Endothelial cell of umbilical vein (primary cell): ENCODE measurements around the gene THSD7B. TPM values are rescaled to one million over a fixed set of nuclear protein-coding genes. Genes with fewer than 3 reads are reported as not detected.

ENCODE experiments used
- BruUV-seq: library from RNA; stranded (reverse); fragments of 400-500 nt; replicated peaks from 2 replicates; lab custom pipeline; 2021; lab: Mats Ljungman, UMichigan
- CTCF ChIA-PET: fragments of 300-600, 350-600 bp; sonication (Branson Sonifier 250); formaldehyde crosslinking; loops from one replicate; lab custom pipeline; 2021; ENCODE audit warnings: antibody characterized with exemption, inconsistent platforms; lab: Charles Lee
- POLR2A ChIA-PET: fragments of 300-600, 350-600 bp; sonication (Branson Sonifier 250); formaldehyde crosslinking; loops from one replicate; lab custom pipeline; 2021; ENCODE audit warnings: antibody characterized with exemption, inconsistent platforms; lab: Charles Lee
- DNase-seq: peaks from one replicate; pipeline ENCODE4 v3.0.0-alpha.2; 2011; ENCODE audit warnings: low read depth, low spot score
- FAIRE-seq: peaks from 2 replicates; lab custom pipeline; 2011; peaks lifted over from hg19 to GRCh38; lab: Jason Lieb, UNC
- H2AFZ ChIP-seq: 2 replicates; pipeline ENCODE4 v1.6.0; 2012; ENCODE audit warnings: low read depth, low read length, control low read depth, inconsistent platforms
- H3K27ac ChIP-seq: 2 replicates; pipeline ENCODE4 v1.5.1; 2011; ENCODE audit warnings: low read depth, mild to moderate bottlenecking, control low read depth, low read length, moderate library complexity; ENCODE audit not compliant: insufficient read depth
- H3K27me3 ChIP-seq, 2 experiments: 2 replicates each; pipeline versions ENCODE4 v1.6.0 to v1.6.1; 2011; ENCODE audit warnings: low read length in 2 of 2, mixed read lengths in 1 of 2; ENCODE audit not compliant: control insufficient read depth in 2 of 2, insufficient read depth in 2 of 2
- H3K36me3 ChIP-seq, 2 experiments: 2 replicates in 1 of 2; 3 replicates in 1 of 2; pipeline ENCODE4 v1.5.1; 2011; ENCODE audit warnings: low read length in 2 of 2, mild to moderate bottlenecking in 1 of 2, moderate library complexity in 1 of 2; ENCODE audit not compliant: control insufficient read depth in 2 of 2, insufficient read depth in 2 of 2; ENCODE audit errors: extremely low read depth in 1 of 2
- H3K4me1 ChIP-seq: 3 replicates; pipeline ENCODE4 v1.5.1; 2011; ENCODE audit warnings: mild to moderate bottlenecking, low read length; ENCODE audit not compliant: control insufficient read depth, insufficient read depth; ENCODE audit errors: extremely low read depth
- H3K4me2 ChIP-seq: 2 replicates; pipeline ENCODE4 v1.6.1; 2011; ENCODE audit warnings: low read length, control low read depth, mixed read lengths; ENCODE audit not compliant: insufficient read depth
- H3K4me3 ChIP-seq, 3 experiments: fragments of 200-600 bp in 1 of 3; sonication (generic), shearing (Covaris generic) in 1 of 3; replicated peaks in 1 of 3; 2 replicates each; pipeline ENCODE4 v1.5.1; 2011 to 2016; ENCODE audit warnings: control low read depth in 3 of 3, low read length in 3 of 3, mild to moderate bottlenecking in 2 of 3, inconsistent platforms in 1 of 3, low read depth in 1 of 3, moderate library complexity in 1 of 3; ENCODE audit not compliant: insufficient read depth in 1 of 3
- H3K79me2 ChIP-seq: 2 replicates; pipeline ENCODE4 v1.6.0; 2012; ENCODE audit warnings: low read length, inconsistent platforms; ENCODE audit not compliant: control insufficient read depth, insufficient read depth
- H3K9ac ChIP-seq: replicated peaks from 2 replicates; pipeline ENCODE3; 2011; ENCODE audit warnings: low read length, control low read depth; ENCODE audit not compliant: insufficient read depth; ENCODE audit errors: extremely low read depth
- H3K9me1 ChIP-seq: replicated peaks from 3 replicates; pipeline ENCODE4 v1.6.0; 2011; ENCODE audit warnings: mild to moderate bottlenecking, low read length; ENCODE audit not compliant: control insufficient read depth, insufficient read depth; ENCODE audit errors: extremely low read depth
- H3K9me3 ChIP-seq: replicated peaks from 2 replicates; pipeline ENCODE4 v1.5.1; 2012; ENCODE audit warnings: low read length, inconsistent platforms; ENCODE audit not compliant: control insufficient read depth, insufficient read depth
- H4K20me1 ChIP-seq: replicated peaks from 2 replicates; pipeline ENCODE3; 2011; ENCODE audit warnings: mild to moderate bottlenecking, low read length; ENCODE audit not compliant: control insufficient read depth, insufficient read depth; ENCODE audit errors: extremely low read depth
- FOS ChIP-seq: IDR thresholded peaks from 2 replicates; pipeline ENCODE4 v1.6.1; 2011; ENCODE audit warnings: mild to moderate bottlenecking, low read length, moderate library complexity, borderline replicate concordance; ENCODE audit not compliant: insufficient read depth
- GATA2 ChIP-seq: IDR thresholded peaks from 2 replicates; pipeline ENCODE4 v1.7.0; 2011; ENCODE audit warnings: low read depth, mild to moderate bottlenecking, moderate library complexity, mixed read lengths, low read length; ENCODE audit not compliant: insufficient read length, insufficient read depth
- JUN ChIP-seq: IDR thresholded peaks from 2 replicates; pipeline ENCODE4 v1.6.1; 2011; ENCODE audit warnings: borderline replicate concordance, low read depth; ENCODE audit not compliant: insufficient read length, insufficient read depth
- MAX ChIP-seq: IDR thresholded peaks from 2 replicates; pipeline ENCODE4 v1.6.1; 2011; ENCODE audit not compliant: insufficient read depth, insufficient read length
- MYC ChIP-seq: IDR thresholded peaks from one replicate; pipeline ENCODE4 v1.6.1; 2011; ENCODE audit warnings: mild to moderate bottlenecking, low read depth, low read length
- POLR2A ChIP-seq: IDR thresholded peaks from 2 replicates; pipeline ENCODE4 v1.6.1; 2012; ENCODE audit warnings: low read depth, mild to moderate bottlenecking, control low read depth, low read length
- POLR2AphosphoS5 ChIP-seq: IDR thresholded peaks from 2 replicates; pipeline ENCODE4 v1.6.1; 2012; ENCODE audit warnings: low read depth, mild to moderate bottlenecking, control low read depth, low read length, moderate library complexity; ENCODE audit not compliant: insufficient read depth
- dilution Hi-C: fragments of 300-500 bp; cut with MboI; formaldehyde crosslinking; loops from one replicate; pipeline ENCODE4 v1.15.0; 2019; ENCODE audit warnings: low sequenced_read_pairs; ENCODE audit not compliant: extremely low pct_ligation_motif_present
- intact Hi-C: fragments of 100-400 bp; cut with micrococcal nuclease; formaldehyde crosslinking; loops from one replicate; pipeline ENCODE4 v1.10.0; 2022
- polyA plus RNA-seq, 4 experiments: library from polyadenylated mRNA; depleted of rRNA in 3 of 4; stranded (reverse) in 3 of 4; unstranded in 1 of 4; fragments of >200 nt; gene quantifications; 2 replicates each; pipeline versions ENCODE4 v1.2.1 to v1.2.3, GENCODE V29; 2011 to 2012; ENCODE audit warnings: missing spikeins in 1 of 4
- total RNA-seq: library from RNA; stranded (reverse); gene quantifications from 2 replicates; pipeline ENCODE4 v1.2.3, GENCODE V29; 2021
- TF ChIP-seq, protein P1 (sequence below), 2 donors: IDR thresholded peaks; 1 replicate in 1 of 2; 2 replicates in 1 of 2; pipeline ENCODE4 v1.5.1; 2011; ENCODE audit warnings: low read length in 2 of 2, mild to moderate bottlenecking in 2 of 2, moderate library complexity in 2 of 2, control low read depth in 1 of 2, inconsistent platforms in 1 of 2, low read depth in 1 of 2; ENCODE audit not compliant: insufficient read depth in 1 of 2; ENCODE audit errors: extremely low read depth in 1 of 2

Gene THSD7B
- total and polyA plus RNA-seq, 2 donors (not counting 3 experiments of a cell fraction or from before 2014, with no cell fraction given): 0.04 TPM; not detected in 1

- Histone ChIP-seq H2AFZ (no peak overlapping the region), H3K9me3 (no peaks in the 10 kb centered on the region), H3K36me3 (no peaks in the 10 kb centered on the region), H3K9me1 (no peaks in the 10 kb centered on the region), H3K4me2 (no peak overlapping the region), H3K4me3 (no peak overlapping the region), H3K9ac (no peak overlapping the region), H3K79me2 (no peaks in the 10 kb centered on the region), H3K27ac (no peak overlapping the region), H3K4me1 (no peaks in the 10 kb centered on the region), H3K27me3 (no peaks in the 10 kb centered on the region), H4K20me1 (no peaks in the 10 kb centered on the region)
- no TSS peak for BruUV-seq
- ChIA-PET CTCF (no interaction called here), POLR2A (no interaction called here)
- dilution Hi-C loops (no loop called here), intact Hi-C loops (no loop called here)
- DNase-seq: no peak
- no peak for FAIRE-seq
- TF ChIP-seq MAX (no peak), MYC (no peak), GATA2 (no peak), JUN (no peak), POLR2A (no peak), POLR2AphosphoS5 (no peak), FOS (no peak)
- TF ChIP-seq, protein P1, sequence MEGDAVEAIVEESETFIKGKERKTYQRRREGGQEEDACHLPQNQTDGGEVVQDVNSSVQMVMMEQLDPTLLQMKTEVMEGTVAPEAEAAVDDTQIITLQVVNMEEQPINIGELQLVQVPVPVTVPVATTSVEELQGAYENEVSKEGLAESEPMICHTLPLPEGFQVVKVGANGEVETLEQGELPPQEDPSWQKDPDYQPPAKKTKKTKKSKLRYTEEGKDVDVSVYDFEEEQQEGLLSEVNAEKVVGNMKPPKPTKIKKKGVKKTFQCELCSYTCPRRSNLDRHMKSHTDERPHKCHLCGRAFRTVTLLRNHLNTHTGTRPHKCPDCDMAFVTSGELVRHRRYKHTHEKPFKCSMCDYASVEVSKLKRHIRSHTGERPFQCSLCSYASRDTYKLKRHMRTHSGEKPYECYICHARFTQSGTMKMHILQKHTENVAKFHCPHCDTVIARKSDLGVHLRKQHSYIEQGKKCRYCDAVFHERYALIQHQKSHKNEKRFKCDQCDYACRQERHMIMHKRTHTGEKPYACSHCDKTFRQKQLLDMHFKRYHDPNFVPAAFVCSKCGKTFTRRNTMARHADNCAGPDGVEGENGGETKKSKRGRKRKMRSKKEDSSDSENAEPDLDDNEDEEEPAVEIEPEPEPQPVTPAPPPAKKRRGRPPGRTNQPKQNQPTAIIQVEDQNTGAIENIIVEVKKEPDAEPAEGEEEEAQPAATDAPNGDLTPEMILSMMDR (IDR thresholded peaks at IDR 0.05; ENCODE audit: extremely low read depth in 1 of 2, insufficient read depth in 1 of 2, low read depth in 1 of 2, low read length in 2 of 2): no peak
Observed at GRCh38 chr2:137220438-137220993, 455.2 kb downstream of the THSD7B start.
